ENCODE results near the gene ISCA1.

ISCA1 gene

GRCh38 chr9:86287013-86287412 lies 4.7 kb upstream of the ISCA1 start:
- peak; percentile 43 for DNase-seq (ENCODE audit: low read depth)
- TF ChIP-seq CTCF (IDR thresholded peaks at IDR 0.05; ENCODE audit: low read depth, low read length, missing control alignments), result peak; percentile 58
- no peak overlapping the region for H3K4me3 ChIP-seq (ENCODE audit: low read depth, low read length)
- in situ Hi-C loops (cut with HindIII; ENCODE audit: low sequenced_read_pairs), result no loop called here

DNA sequence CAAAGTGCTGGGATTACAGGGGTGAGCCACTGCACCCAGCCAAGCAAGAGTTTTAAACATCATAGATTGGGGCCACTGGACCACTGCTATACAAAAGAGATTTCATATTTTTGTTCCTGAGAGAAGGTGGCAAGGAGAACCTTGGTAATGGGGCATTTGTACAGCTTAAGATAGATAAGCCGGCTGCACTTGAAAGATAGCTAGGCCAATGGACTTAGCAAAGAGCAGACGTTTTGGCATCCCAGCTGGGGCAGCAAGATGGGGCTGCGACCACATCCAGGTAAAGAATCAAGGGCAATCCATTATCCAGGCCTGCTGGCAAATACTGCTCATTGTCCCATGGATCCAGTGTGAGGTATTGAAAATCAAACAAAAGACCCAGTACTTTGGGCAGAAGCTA lies 3.9 kb upstream of the ISCA1 start:
- TF ChIP-seq CTCF (IDR thresholded peaks at IDR 0.05; ENCODE audit: low read depth, low read length, missing control alignments), result no peak
- no peak overlapping the region for H3K4me3 ChIP-seq (ENCODE audit: low read depth, low read length)
- in situ Hi-C loops (cut with HindIII; ENCODE audit: low sequenced_read_pairs), result no loop called here
- no peak for DNase-seq (ENCODE audit: low read depth)

DNA sequence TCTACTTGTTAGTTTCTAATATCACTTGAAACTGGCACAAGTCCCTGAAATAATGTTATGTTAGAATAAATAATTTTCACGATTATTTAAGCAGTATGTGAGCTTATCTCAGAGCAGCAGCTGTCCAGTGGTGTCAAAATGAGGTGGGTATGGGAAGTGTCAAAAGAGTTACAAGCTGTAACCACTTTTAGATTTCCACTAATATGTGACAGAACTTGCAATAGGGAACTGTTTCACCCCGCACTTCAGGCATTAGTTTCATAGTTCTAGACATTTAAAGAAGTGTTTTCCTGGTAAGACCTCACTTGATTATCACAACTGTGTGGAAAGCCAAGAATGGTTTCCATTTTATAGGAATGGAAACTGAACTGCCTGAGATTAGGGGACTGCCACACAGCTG lies 2.9 kb upstream of the ISCA1 start:
- no peak for TF ChIP-seq CTCF (IDR thresholded peaks at IDR 0.05; ENCODE audit: low read depth, low read length, missing control alignments)

GRCh38 chr9:86282979-86283535 lies 719 bp upstream of the ISCA1 start:
- no peak for TF ChIP-seq CTCF (IDR thresholded peaks at IDR 0.05; ENCODE audit: low read depth, low read length, missing control alignments)
- peak overlapping the region; percentile 85 for H3K4me3 ChIP-seq (ENCODE audit: low read depth, low read length)
- in situ Hi-C loops (cut with HindIII; ENCODE audit: low sequenced_read_pairs), result no loop called here
- peak; percentile 62 for DNase-seq (ENCODE audit: low read depth)

More for the DNA sequence above, 2.9 kb upstream of the ISCA1 start:
- in situ Hi-C loops (cut with HindIII; ENCODE audit: low sequenced_read_pairs), result no loop called here
- H3K4me3 ChIP-seq (ENCODE audit: low read depth, low read length), result no peak overlapping the region
- DNase-seq (ENCODE audit: low read depth), result no peak

DNA sequence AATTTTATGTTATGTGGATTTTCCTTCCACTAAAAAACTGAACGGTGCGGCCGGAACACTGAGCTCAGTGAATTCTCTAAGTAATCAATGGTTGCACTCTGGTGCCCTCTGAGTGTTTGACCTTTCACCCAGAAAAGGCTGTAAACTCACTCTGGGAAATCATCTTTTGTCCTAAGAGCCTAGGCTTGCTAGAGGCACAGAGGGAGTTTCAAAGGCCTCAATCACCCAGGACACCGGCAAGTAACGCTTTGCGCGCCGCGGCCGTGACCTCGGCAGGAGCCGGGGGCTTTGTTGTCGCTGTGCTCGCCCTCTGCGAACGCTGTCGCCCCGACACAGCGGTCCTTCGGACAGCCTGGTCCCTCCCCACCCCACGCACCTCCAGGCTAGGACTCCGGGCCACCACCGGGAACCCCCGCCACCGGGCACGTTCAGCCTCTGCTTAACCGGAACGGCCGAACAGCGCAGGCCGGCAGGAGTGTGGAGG lies 703 bp downstream of the ISCA1 start:
- DNase-seq (ENCODE audit: low read depth), result no peak
- in situ Hi-C loops (cut with HindIII; ENCODE audit: low sequenced_read_pairs), result no loop called here
- H3K4me3 ChIP-seq (ENCODE audit: low read depth, low read length), result peak overlapping the region; percentile 85
- no peak for TF ChIP-seq CTCF (IDR thresholded peaks at IDR 0.05; ENCODE audit: low read depth, low read length, missing control alignments)

GRCh38 chr9:86280580-86280979 lies 1.8 kb downstream of the ISCA1 start:
- DNase-seq (ENCODE audit: low read depth), result no peak
- no peak for TF ChIP-seq CTCF (IDR thresholded peaks at IDR 0.05; ENCODE audit: low read depth, low read length, missing control alignments)
- in situ Hi-C loops (cut with HindIII; ENCODE audit: low sequenced_read_pairs), result no loop called here
- no peak overlapping the region for H3K4me3 ChIP-seq (ENCODE audit: low read depth, low read length)
